H7 (cell line): Measurements from ENCODE around the gene SBK1. TPM values are rescaled to one million over a fixed set of nuclear protein-coding genes. Genes with fewer than 3 reads are reported as not detected.

Experiments used
- DNase-seq: peaks from one replicate; pipeline ENCODE4 v3.0.0; 2012
- H3K27me3 ChIP-seq: 2 replicates; pipeline ENCODE4 v1.6.0; 2011; ENCODE audit warnings: mild to moderate bottlenecking, low read length; ENCODE audit not compliant: control insufficient read depth, insufficient read depth
- H3K36me3 ChIP-seq: replicated peaks from 2 replicates; pipeline ENCODE4 v1.5.1; 2011; ENCODE audit warnings: low read length; ENCODE audit not compliant: control insufficient read depth, insufficient read depth
- H3K4me3 ChIP-seq: 2 replicates; pipeline ENCODE4 v1.5.1; 2011; ENCODE audit warnings: low read depth, mild to moderate bottlenecking, control low read depth, low read length, moderate library complexity; ENCODE audit not compliant: insufficient read depth
- total RNA-seq: library from RNA; depleted of rRNA; stranded (reverse); fragments of >200 nt; shearing (Covaris generic); gene quantifications from 2 replicates; pipeline ENCODE4 v1.2.3, GENCODE V29; 2014

The SBK1 gene
- total RNA-seq, 1 experiment from 2014 or later, result 23.6 TPM

- no peaks in the 10 kb centered on the region for H3K27me3 ChIP-seq
- no peaks in the 10 kb centered on the region for H3K36me3 ChIP-seq
- no peak overlapping the region for H3K4me3 ChIP-seq
- no peak for DNase-seq
Observed at GRCh38 chr16:28267356-28267755, 25.0 kb upstream of the SBK1 start.

DNA sequence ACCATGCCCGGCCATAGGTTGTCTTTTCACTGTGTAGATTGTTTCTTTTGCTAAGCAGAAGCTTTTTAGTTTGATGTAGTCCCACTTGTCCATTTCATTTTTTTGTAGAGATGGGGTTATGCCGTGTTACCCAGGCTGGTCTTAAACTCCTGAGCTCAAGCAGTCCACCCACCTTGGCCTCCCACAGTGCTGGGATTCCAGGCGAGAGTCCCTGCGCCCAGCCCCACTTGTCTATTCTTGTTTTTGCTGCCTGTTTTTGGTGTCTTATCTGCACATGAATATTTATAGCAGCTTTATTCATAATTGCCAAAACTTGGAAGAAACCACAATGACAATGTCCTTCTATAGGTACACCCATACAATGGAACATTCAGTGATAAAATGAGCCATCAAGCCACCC, 18.8 kb upstream of the SBK1 start:
- no peak for DNase-seq
- Histone ChIP-seq H3K27me3 (peaks cover 5% of the 10 kb centered on the region), H3K4me3 (no peak overlapping the region), H3K36me3 (no peaks in the 10 kb centered on the region)

DNA sequence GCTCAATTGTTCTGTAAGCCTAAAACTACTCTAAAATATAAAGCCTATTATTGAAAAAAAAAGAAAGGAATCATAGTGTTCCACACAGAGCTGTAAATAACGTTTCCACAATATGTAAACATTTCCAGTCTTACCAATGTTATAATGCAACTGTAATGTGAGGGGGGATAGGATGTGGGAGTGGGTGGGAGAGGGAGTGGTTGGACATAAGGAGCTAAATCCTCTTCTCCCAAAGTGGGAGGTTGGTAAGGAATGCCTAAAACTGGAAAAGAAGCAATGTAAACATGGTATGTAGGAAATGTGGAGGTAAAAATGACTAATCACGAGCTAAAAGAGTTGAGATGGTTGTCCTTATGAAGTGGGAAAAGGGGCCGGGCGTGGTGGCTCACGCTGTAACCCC, 17.6 kb upstream of the SBK1 start:
- no peaks in the 10 kb centered on the region for H3K36me3 ChIP-seq
- no peak for DNase-seq
- no peak overlapping the region for H3K4me3 ChIP-seq
- H3K27me3 ChIP-seq, result peaks cover 5% of the 10 kb centered on the region

DNA sequence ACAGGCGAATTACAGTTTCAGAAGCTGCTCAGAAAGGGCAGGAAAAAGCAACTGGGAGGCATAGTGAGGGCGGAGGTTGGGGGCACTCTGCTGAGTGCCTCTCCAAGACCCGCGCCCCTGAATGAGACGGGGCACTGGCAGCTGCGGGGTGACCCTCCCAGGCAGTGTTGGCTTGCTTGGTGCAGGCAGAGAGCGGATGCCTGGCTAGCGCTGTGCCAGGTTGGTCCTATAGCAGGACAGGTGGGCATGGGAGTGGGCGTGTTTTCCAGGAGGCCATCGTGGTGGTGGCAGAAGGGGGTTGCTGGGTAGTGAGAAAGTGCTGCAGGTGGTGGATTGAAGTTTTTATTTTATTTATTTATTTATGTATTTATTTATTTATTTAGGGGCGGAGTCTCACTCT, 16.0 kb upstream of the SBK1 start:
- no peaks in the 10 kb centered on the region for H3K36me3 ChIP-seq
- H3K27me3 ChIP-seq, result peaks cover 5% of the 10 kb centered on the region
- H3K4me3 ChIP-seq, result no peak overlapping the region
- DNase-seq, result peak; percentile 46

DNA sequence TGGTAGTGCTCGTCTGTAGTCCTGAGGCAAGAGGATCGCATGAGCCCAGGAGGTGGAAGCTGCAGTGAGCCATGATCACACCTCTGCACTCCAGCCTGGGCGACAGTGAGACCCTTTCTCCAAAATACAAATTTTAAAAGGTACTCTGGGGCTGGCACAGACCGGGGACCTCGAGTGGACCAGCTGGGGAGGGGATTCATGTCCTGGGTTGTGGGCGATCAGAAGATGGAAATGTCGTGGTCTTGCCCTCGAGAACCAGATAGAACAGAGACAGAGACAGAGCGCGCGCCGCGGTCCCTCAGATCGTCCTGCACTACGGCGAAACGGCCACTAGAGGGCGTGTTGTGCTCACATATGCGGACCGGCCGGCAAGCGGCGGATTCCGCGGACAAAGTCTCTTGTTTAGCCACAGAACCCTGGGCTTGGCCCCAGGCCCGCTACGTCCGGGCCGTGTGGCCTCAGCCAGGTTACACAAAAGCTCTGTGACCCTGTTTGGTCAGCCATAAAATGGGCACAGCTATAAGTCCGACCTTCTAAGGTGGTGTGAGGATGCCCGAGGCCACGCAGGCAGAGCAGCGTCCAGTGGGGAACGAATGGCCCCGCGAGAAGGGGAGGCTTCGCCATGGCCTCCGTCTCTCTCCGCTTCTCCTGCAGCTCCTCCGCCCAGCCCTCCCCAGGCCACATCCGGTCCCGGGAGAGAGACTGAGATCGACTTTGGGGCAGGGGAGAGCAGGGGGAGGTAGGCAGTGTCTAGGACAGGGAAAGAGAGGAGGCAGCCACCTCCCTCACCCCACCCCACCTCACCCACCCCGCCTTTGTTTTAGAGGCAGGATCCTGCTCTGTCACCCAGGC, 14.6 kb upstream of the SBK1 start:
- Histone ChIP-seq H3K36me3 (no peaks in the 10 kb centered on the region), H3K4me3 (peak overlapping the region; percentile 49), H3K27me3 (peaks cover 5% of the 10 kb centered on the region)
- peak; percentile 89 for DNase-seq

GRCh38 chr16:28279006-28279405, 13.3 kb upstream of the SBK1 start:
- no peak for DNase-seq
- Histone ChIP-seq H3K4me3 (no peak overlapping the region), H3K36me3 (no peaks in the 10 kb centered on the region), H3K27me3 (peaks cover 5% of the 10 kb centered on the region)

GRCh38 chr16:28280881-28281836, 11.2 kb upstream of the SBK1 start:
- no peak overlapping the region for H3K4me3 ChIP-seq
- peaks cover 5% of the 10 kb centered on the region; the same call in 1 of the 2 replicates for H3K27me3 ChIP-seq
- DNase-seq, result peak; percentile 44
- H3K36me3 ChIP-seq, result no peaks in the 10 kb centered on the region

- H3K27me3 ChIP-seq, result peaks cover 3% of the 10 kb centered on the region; the same call in 1 of the 2 replicates
- DNase-seq, result peak; percentile 20
- no peaks in the 10 kb centered on the region for H3K36me3 ChIP-seq
- H3K4me3 ChIP-seq, result no peak overlapping the region
Observed at GRCh38 chr16:28282045-28282444, 10.3 kb upstream of the SBK1 start.

- no peak overlapping the region for H3K4me3 ChIP-seq
- peak; percentile 13 for DNase-seq
- no peaks in the 10 kb centered on the region for H3K36me3 ChIP-seq
- no peaks in the 10 kb centered on the region for H3K27me3 ChIP-seq
Observed at GRCh38 chr16:28283173-28283572, 9.2 kb upstream of the SBK1 start.

- peak; percentile 56 for DNase-seq
- Histone ChIP-seq H3K36me3 (no peaks in the 10 kb centered on the region), H3K27me3 (no peaks in the 10 kb centered on the region), H3K4me3 (no peak overlapping the region)
Observed at GRCh38 chr16:28283798-28284577, 8.3 kb upstream of the SBK1 start.

DNA sequence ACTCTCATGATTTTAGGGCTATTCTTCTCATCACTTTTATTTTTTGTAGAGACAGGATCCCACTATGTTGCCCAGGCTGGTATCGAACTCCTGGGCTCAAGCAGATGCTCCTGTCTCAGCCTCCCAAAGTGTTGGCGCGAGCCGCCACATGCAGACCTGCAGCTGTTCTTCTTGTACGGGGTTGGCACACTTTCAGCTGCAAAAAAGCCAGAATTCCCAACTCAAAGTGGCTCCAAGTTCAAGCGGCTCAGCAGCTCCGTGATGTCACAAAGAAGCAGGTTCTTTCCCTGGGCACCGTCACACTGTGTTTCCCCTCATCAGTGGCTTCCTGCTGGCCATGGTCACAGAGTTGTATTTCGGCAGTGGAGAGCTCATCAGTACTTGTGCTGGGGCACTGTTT, 6.7 kb upstream of the SBK1 start:
- no peak for DNase-seq
- Histone ChIP-seq H3K36me3 (no peaks in the 10 kb centered on the region), H3K27me3 (no peaks in the 10 kb centered on the region), H3K4me3 (no peak overlapping the region)

DNA sequence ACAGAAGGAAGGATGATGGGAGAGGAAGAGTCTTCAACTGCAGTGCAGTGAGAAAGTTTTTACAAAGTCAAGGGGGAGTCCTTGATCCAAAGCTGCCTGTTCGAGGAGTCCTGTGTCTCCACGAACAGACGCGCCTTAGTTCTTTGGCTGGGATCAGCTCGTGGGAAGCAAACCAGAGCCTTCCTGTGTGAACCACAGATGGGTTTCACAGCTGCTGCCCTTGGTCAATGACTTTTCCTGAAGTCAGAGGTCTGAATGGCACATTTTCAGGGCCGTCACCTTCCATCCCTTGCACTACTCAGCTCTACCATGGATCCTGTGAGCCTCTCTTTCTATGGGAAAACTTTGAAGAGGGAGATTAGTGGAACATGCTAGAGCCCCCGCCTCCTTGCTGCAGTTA, 4.2 kb upstream of the SBK1 start:
- no peak overlapping the region for H3K4me3 ChIP-seq
- DNase-seq, result no peak
- H3K27me3 ChIP-seq, result no peaks in the 10 kb centered on the region
- no peaks in the 10 kb centered on the region for H3K36me3 ChIP-seq

- no peak for DNase-seq
- Histone ChIP-seq H3K27me3 (no peaks in the 10 kb centered on the region), H3K36me3 (peaks cover under 1% of the 10 kb centered on the region), H3K4me3 (no peak overlapping the region)
Observed at GRCh38 chr16:28289048-28289447, 3.3 kb upstream of the SBK1 start.
